ENCODE measurements around the gene NCKIPSD. TPM values are rescaled to one million over a fixed set of nuclear protein-coding genes. Genes with fewer than 3 reads are reported as not detected.
A peak's percentile ranks its signal among the peaks of the same experiment; 100 is the strongest.

NCKIPSD gene
- total RNA-seq, 1 donor from 2014 or later: 18.3 TPM

- H3K27ac ChIP-seq (ENCODE audit: low read depth, low read length): peak overlapping the region; percentile 14
- H3K36me3 ChIP-seq (ENCODE audit: insufficient read depth, low read length): peaks cover 29% of the 10 kb centered on the region
- H3K9ac ChIP-seq (ENCODE audit: low read length): no peak overlapping the region
- no peaks in the 10 kb centered on the region for H3K9me3 Mint-ChIP-seq (ENCODE audit: unreplicated experiment)
- H4K20me1 ChIP-seq (ENCODE audit: insufficient read depth, low read length): peaks cover 93% of the 10 kb centered on the region
- no peak overlapping the region for H2AFZ ChIP-seq (ENCODE audit: low read depth, low read length)
- no peak for FAIRE-seq
- no peaks in the 10 kb centered on the region for H3K27me3 ChIP-seq (ENCODE audit: insufficient read depth, low read length)
- H3K36me3 Mint-ChIP-seq (ENCODE audit: low read depth, unreplicated experiment): peaks cover 15% of the 10 kb centered on the region
- peaks cover 38% of the 10 kb centered on the region for H3K4me1 ChIP-seq (ENCODE audit: insufficient read depth, low read length)
- no peaks in the 10 kb centered on the region for H3K9me3 ChIP-seq (ENCODE audit: insufficient read depth, low read depth, low read length)
- no peak overlapping the region for H3K4me2 ChIP-seq (ENCODE audit: low read length)
- DNase-seq (ENCODE audit: low read depth): no peak
- peaks cover 90% of the 10 kb centered on the region for H3K79me2 ChIP-seq (ENCODE audit: insufficient read depth, low read length)
- H3K4me3 Mint-ChIP-seq (ENCODE audit: unreplicated experiment): no peak overlapping the region
- peak overlapping the region; percentile 4 for H3K27ac Mint-ChIP-seq (ENCODE audit: unreplicated experiment)
- no peaks in the 10 kb centered on the region for H3K27me3 Mint-ChIP-seq (ENCODE audit: low read depth, unreplicated experiment)
- H3K4me1 Mint-ChIP-seq (ENCODE audit: low read depth, unreplicated experiment): peaks cover 43% of the 10 kb centered on the region
- no peak overlapping the region for H3K4me3 ChIP-seq (ENCODE audit: insufficient read depth, low read depth, low read length)
- TF ChIP-seq CTCF (IDR thresholded peaks at IDR 0.05; ENCODE audit: insufficient read depth, low read depth, low read length) (no peak), EZH2 (IDR thresholded peaks at IDR 0.05; ENCODE audit: insufficient read depth, low read length) (no peak)
Measured at GRCh38 chr3:48696601-48697000, 10.9 kb upstream of the NCKIPSD start.

- DNase-seq (ENCODE audit: low read depth) (no peak), FAIRE-seq (no peak)
- Histone ChIP-seq H3K4me1 (ENCODE audit: insufficient read depth, low read length) (peaks cover 38% of the 10 kb centered on the region), H3K79me2 (ENCODE audit: insufficient read depth, low read length) (peaks cover 88% of the 10 kb centered on the region), H3K9me3 (ENCODE audit: insufficient read depth, low read depth, low read length) (no peaks in the 10 kb centered on the region), H3K4me2 (ENCODE audit: low read length) (peak overlapping the region; percentile 87), H2AFZ (ENCODE audit: low read depth, low read length) (no peak overlapping the region), H3K27me3 (ENCODE audit: insufficient read depth, low read length) (no peaks in the 10 kb centered on the region), H3K4me3 (ENCODE audit: insufficient read depth, low read depth, low read length) (no peak overlapping the region), H3K36me3 (ENCODE audit: insufficient read depth, low read length) (peaks cover 33% of the 10 kb centered on the region), H4K20me1 (ENCODE audit: insufficient read depth, low read length) (peaks cover 93% of the 10 kb centered on the region), H3K27ac (ENCODE audit: low read depth, low read length) (peak overlapping the region; percentile 14), H3K9ac (ENCODE audit: low read length) (no peak overlapping the region)
- Mint-ChIP-seq H3K27me3 (ENCODE audit: low read depth, unreplicated experiment) (no peaks in the 10 kb centered on the region), H3K27ac (ENCODE audit: unreplicated experiment) (peak overlapping the region; percentile 4), H3K4me1 (ENCODE audit: low read depth, unreplicated experiment) (peaks cover 43% of the 10 kb centered on the region), H3K4me3 (ENCODE audit: unreplicated experiment) (no peak overlapping the region), H3K9me3 (ENCODE audit: unreplicated experiment) (no peaks in the 10 kb centered on the region), H3K36me3 (ENCODE audit: low read depth, unreplicated experiment) (peaks cover 16% of the 10 kb centered on the region)
- no peak for TF ChIP-seq CTCF (IDR thresholded peaks at IDR 0.05; ENCODE audit: insufficient read depth, low read depth, low read length)
- no peak for TF ChIP-seq EZH2 (IDR thresholded peaks at IDR 0.05; ENCODE audit: insufficient read depth, low read length)
Measured at GRCh38 chr3:48696156-48696555, 10.4 kb upstream of the NCKIPSD start.

- peak; percentile 58 for DNase-seq (ENCODE audit: low read depth)
- H3K4me2 ChIP-seq (ENCODE audit: low read length): peak overlapping the region; percentile 87
- H2AFZ ChIP-seq (ENCODE audit: low read depth, low read length): no peak overlapping the region
- peaks cover 39% of the 10 kb centered on the region for H3K36me3 ChIP-seq (ENCODE audit: insufficient read depth, low read length)
- peak overlapping the region; percentile 71 for H3K4me3 Mint-ChIP-seq (ENCODE audit: unreplicated experiment)
- no peak for FAIRE-seq
- H3K4me1 Mint-ChIP-seq (ENCODE audit: low read depth, unreplicated experiment): peaks cover 42% of the 10 kb centered on the region
- peaks cover 91% of the 10 kb centered on the region for H4K20me1 ChIP-seq (ENCODE audit: insufficient read depth, low read length)
- peaks cover 85% of the 10 kb centered on the region for H3K79me2 ChIP-seq (ENCODE audit: insufficient read depth, low read length)
- H3K9me3 Mint-ChIP-seq (ENCODE audit: unreplicated experiment): no peaks in the 10 kb centered on the region
- H3K36me3 Mint-ChIP-seq (ENCODE audit: low read depth, unreplicated experiment): peaks cover 21% of the 10 kb centered on the region
- peaks cover 30% of the 10 kb centered on the region for H3K4me1 ChIP-seq (ENCODE audit: insufficient read depth, low read length)
- H3K27me3 ChIP-seq (ENCODE audit: insufficient read depth, low read length): no peaks in the 10 kb centered on the region
- peak overlapping the region; percentile 54 for H3K4me3 ChIP-seq (ENCODE audit: insufficient read depth, low read depth, low read length)
- peak overlapping the region; percentile 95 for H3K27ac ChIP-seq (ENCODE audit: low read depth, low read length)
- no peaks in the 10 kb centered on the region for H3K27me3 Mint-ChIP-seq (ENCODE audit: low read depth, unreplicated experiment)
- H3K27ac Mint-ChIP-seq (ENCODE audit: unreplicated experiment): peak overlapping the region; percentile 96
- peak overlapping the region; percentile 84 for H3K9ac ChIP-seq (ENCODE audit: low read length)
- TF ChIP-seq CTCF (IDR thresholded peaks at IDR 0.05; ENCODE audit: insufficient read depth, low read depth, low read length) (no peak), EZH2 (IDR thresholded peaks at IDR 0.05; ENCODE audit: insufficient read depth, low read length) (no peak)
- H3K9me3 ChIP-seq (ENCODE audit: insufficient read depth, low read depth, low read length): no peaks in the 10 kb centered on the region
Measured at GRCh38 chr3:48695393-48695753, 9.7 kb upstream of the NCKIPSD start.

Measured in astrocyte (in vitro differentiated cells and primary cell).